Measurements from ENCODE around the gene ATP6V0E1.

DNA sequence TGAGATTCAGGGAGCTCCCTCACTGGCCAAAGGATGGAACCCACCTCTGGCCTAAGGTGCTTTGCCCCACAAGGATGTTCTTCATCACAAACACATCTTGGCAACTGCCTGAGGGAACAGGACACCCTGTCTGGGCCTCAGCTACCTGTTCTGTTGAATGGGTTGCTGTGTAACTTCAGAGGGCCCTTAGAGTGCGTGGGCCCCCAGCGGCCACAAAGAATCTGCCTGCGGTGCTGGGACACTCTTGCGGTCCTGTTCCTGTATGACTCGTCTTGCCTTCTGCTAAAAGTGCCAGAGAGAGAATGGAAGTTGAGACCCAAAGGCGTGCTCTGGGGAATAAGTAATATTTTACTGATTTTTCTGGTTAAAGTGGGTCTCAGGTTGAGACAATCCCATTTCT, 38.4 kb upstream of the ATP6V0E1 start:
- TF ChIP-seq, protein P1, sequence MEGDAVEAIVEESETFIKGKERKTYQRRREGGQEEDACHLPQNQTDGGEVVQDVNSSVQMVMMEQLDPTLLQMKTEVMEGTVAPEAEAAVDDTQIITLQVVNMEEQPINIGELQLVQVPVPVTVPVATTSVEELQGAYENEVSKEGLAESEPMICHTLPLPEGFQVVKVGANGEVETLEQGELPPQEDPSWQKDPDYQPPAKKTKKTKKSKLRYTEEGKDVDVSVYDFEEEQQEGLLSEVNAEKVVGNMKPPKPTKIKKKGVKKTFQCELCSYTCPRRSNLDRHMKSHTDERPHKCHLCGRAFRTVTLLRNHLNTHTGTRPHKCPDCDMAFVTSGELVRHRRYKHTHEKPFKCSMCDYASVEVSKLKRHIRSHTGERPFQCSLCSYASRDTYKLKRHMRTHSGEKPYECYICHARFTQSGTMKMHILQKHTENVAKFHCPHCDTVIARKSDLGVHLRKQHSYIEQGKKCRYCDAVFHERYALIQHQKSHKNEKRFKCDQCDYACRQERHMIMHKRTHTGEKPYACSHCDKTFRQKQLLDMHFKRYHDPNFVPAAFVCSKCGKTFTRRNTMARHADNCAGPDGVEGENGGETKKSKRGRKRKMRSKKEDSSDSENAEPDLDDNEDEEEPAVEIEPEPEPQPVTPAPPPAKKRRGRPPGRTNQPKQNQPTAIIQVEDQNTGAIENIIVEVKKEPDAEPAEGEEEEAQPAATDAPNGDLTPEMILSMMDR (IDR thresholded peaks at IDR 0.05): no peak
- TF ChIP-seq POLR2A (IDR thresholded peaks at IDR 0.05): no peak

Data from prostate gland (tissue), 2 donors.